SK-N-SH treated with all-trans-retinoic acid at 6 μM for 48 hours (cell line): ENCODE data around the gene IQSEC1.
A peak's percentile ranks its signal among the peaks of the same experiment; 100 is the strongest.

Experiments used
- ATAC-seq: fragments of 200-7000 bp; cut with Tn5 transposase; 3 replicates; pipeline ENCODE4 v1.9.1; 2020; ENCODE audit warnings: mild to moderate bottlenecking, moderate library complexity
- ARNTL ChIP-seq: fragments of 450-650 bp; formaldehyde crosslinking; IDR thresholded peaks from 2 replicates; pipeline ENCODE4 v1.5.0; 2020; ENCODE audit warnings: low read depth, mild to moderate bottlenecking, moderate library complexity, borderline replicate concordance
- BACH2 ChIP-seq: fragments of 250-450 bp; sonication (Bioruptor Pico); IDR thresholded peaks from 2 replicates; pipeline ENCODE4 v1.9.0; 2021; ENCODE audit warnings: mild to moderate bottlenecking, borderline replicate concordance
- CREB5 ChIP-seq: fragments of 250-450 bp; sonication (Bioruptor Pico); IDR thresholded peaks from 2 replicates; pipeline ENCODE4 v1.5.1; 2020; ENCODE audit warnings: low read depth, mild to moderate bottlenecking, moderate library complexity
- CSDC2 ChIP-seq: fragments of 250-450 bp; sonication (Bioruptor Pico); IDR thresholded peaks from 2 replicates; pipeline ENCODE4 v1.5.0; 2020; ENCODE audit warnings: mild to moderate bottlenecking, moderate library complexity
- CSRNP3 ChIP-seq: fragments of 250-450 bp; sonication (Bioruptor Pico); IDR thresholded peaks from 2 replicates; pipeline ENCODE4 v1.5.1; 2021; ENCODE audit warnings: mild to moderate bottlenecking, moderate library complexity
- ESRRG ChIP-seq: fragments of 250-450 bp; sonication (Bioruptor Pico); IDR thresholded peaks from 2 replicates; pipeline ENCODE4 v1.6.1; 2021; ENCODE audit warnings: mild to moderate bottlenecking
- OSR1 ChIP-seq: fragments of 250-450 bp; sonication (Bioruptor Pico); IDR thresholded peaks from 2 replicates; pipeline ENCODE4 v1.8.0; 2022; ENCODE audit warnings: moderate library complexity, mild to moderate bottlenecking, inconsistent platforms
- PATZ1 ChIP-seq: fragments of 250-450 bp; sonication (Bioruptor Pico); IDR thresholded peaks from 2 replicates; pipeline ENCODE4 v1.8.0; 2020; ENCODE audit warnings: mild to moderate bottlenecking, moderate library complexity, borderline replicate concordance
- POU6F1 ChIP-seq: fragments of 250-450 bp; sonication (Bioruptor Pico); IDR thresholded peaks from 2 replicates; pipeline ENCODE4 v1.8.0; 2021; ENCODE audit warnings: low read depth, mild to moderate bottlenecking, moderate library complexity, borderline replicate concordance
- RARB ChIP-seq: fragments of 250-450 bp; sonication (Bioruptor Pico); IDR thresholded peaks from 2 replicates; pipeline ENCODE4 v1.8.0; 2021; ENCODE audit warnings: mild to moderate bottlenecking, moderate library complexity
- SNAI2 ChIP-seq: fragments of 250-450 bp; sonication (Bioruptor Pico); IDR thresholded peaks from 2 replicates; pipeline ENCODE4 v1.5.0; 2020; ENCODE audit warnings: mild to moderate bottlenecking, moderate library complexity
- TCF4 ChIP-seq: fragments of 250-450 bp; sonication (Bioruptor Pico); IDR thresholded peaks from 2 replicates; pipeline ENCODE4 v1.8.0; 2021; ENCODE audit warnings: mild to moderate bottlenecking, moderate library complexity, borderline replicate concordance
- TOX ChIP-seq: fragments of 250-450 bp; sonication (Bioruptor Pico); IDR thresholded peaks from 2 replicates; pipeline ENCODE4 v1.8.0; 2021; ENCODE audit warnings: mild to moderate bottlenecking, moderate library complexity, borderline replicate concordance
- ZFP3 ChIP-seq: fragments of 250-450 bp; sonication (Bioruptor Pico); IDR thresholded peaks from 2 replicates; pipeline ENCODE4 v1.5.0; 2020; ENCODE audit warnings: mild to moderate bottlenecking, moderate library complexity
- ZFP30 ChIP-seq: fragments of 450-650 bp; formaldehyde crosslinking; IDR thresholded peaks from 2 replicates; pipeline ENCODE4 v1.5.0; 2022; ENCODE audit warnings: mild to moderate bottlenecking, moderate library complexity
- ZNF565 ChIP-seq: fragments of 450-650 bp; formaldehyde crosslinking; conservative IDR thresholded peaks from 2 replicates; pipeline ENCODE4 v1.5.0; 2020; ENCODE audit warnings: low read depth, mild to moderate bottlenecking, moderate library complexity
- ZNF70 ChIP-seq: fragments of 450-650 bp; formaldehyde crosslinking; IDR thresholded peaks from 2 replicates; pipeline ENCODE4 v1.5.0; 2020; ENCODE audit warnings: mild to moderate bottlenecking, moderate library complexity
- ZNF8 ChIP-seq: fragments of 450-650 bp; formaldehyde crosslinking; IDR thresholded peaks from 2 replicates; pipeline ENCODE4 v1.5.0; 2020; ENCODE audit warnings: mild to moderate bottlenecking, moderate library complexity

IQSEC1 gene

GRCh38 chr3:13098192-13098988 is 25.2 kb upstream of the IQSEC1 start:
- TF ChIP-seq ZFP3 (CRISPR knock-in tag) (peak; percentile 89), ZNF8 (no peak), ZNF70 (no peak), ZFP30 (CRISPR knock-in tag) (no peak)
- ATAC-seq: no peak

- ATAC-seq: no peak
Observed at GRCh38 chr3:13096356-13096755, 23.1 kb upstream of the IQSEC1 start.

GRCh38 chr3:13095408-13095937 is 22.2 kb upstream of the IQSEC1 start:
- TF ChIP-seq CSDC2 (CRISPR knock-in tag): no peak
- TF ChIP-seq, all 23 proteins: peak for 0
- no peak for ATAC-seq

More at GRCh38 chr3:13096356-13096755, 23.1 kb upstream of the IQSEC1 start:
- TF ChIP-seq BACH2 (CRISPR knock-in tag): no peak
- peak; percentile 83 for TF ChIP-seq ZFP3 (CRISPR knock-in tag)
- no peak for TF ChIP-seq RARB
- TF ChIP-seq TOX (CRISPR knock-in tag): no peak
- TF ChIP-seq SNAI2 (CRISPR knock-in tag): no peak

- peak; percentile 36; the same call in 2 of the 3 replicates for ATAC-seq
- no peak for TF ChIP-seq CREB5 (CRISPR knock-in tag)
- TF ChIP-seq POU6F1 (CRISPR knock-in tag): no peak
- TF ChIP-seq PATZ1 (CRISPR knock-in tag): no peak
- TF ChIP-seq ESRRG (CRISPR knock-in tag): no peak
- no peak for TF ChIP-seq OSR1 (CRISPR knock-in tag)
- TF ChIP-seq CSRNP3 (CRISPR knock-in tag): no peak
- no peak for TF ChIP-seq ZNF565 (CRISPR knock-in tag)
- no peak for TF ChIP-seq TCF4
- TF ChIP-seq ARNTL: no peak
- TF ChIP-seq ZNF70: no peak
- TF ChIP-seq ZFP3 (CRISPR knock-in tag): no peak
- TF ChIP-seq BACH2 (CRISPR knock-in tag): no peak
Observed at GRCh38 chr3:13093687-13094086, 20.5 kb upstream of the IQSEC1 start.

GRCh38 chr3:13092621-13093617 is 19.7 kb upstream of the IQSEC1 start:
- TF ChIP-seq ZFP3 (CRISPR knock-in tag) (no peak), SNAI2 (CRISPR knock-in tag) (no peak)
- ATAC-seq: no peak
